ENCODE measurements around the gene NID2.

The NID2 gene

GRCh38 chr14:51999084-51999483 is 69.8 kb downstream of the NID2 start:
- FAIRE-seq = no peak

GRCh38 chr14:51998348-51998747 is 70.5 kb downstream of the NID2 start:
- no peak for FAIRE-seq

DNA sequence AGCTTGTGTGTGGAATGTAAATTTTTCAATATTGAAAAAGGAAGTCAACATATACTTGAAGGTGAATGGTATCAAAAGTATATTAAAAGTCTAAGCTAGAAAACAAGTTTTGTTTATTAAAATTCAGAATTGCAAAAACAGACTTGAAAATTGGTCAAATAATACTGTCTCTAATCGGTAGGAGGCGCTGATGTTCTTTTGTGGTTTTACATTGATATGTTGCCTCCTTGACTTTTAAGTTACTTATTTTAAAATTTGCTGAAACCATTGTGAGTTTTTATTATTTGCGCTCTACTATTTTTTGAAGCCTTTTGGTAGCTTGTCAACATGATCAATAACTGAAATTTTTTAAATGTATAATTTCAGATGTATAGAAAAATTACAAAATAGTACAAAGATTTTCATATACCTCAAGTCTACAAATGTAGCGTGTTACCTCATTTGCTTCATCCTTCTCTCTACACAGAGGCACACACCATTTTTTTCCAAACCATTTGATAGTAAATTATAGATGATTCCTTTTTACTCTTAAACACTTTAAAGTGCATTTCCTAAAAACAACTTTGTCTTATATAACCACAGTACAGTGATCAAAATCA is 72.6 kb downstream of the NID2 start:
- FAIRE-seq = no peak

DNA sequence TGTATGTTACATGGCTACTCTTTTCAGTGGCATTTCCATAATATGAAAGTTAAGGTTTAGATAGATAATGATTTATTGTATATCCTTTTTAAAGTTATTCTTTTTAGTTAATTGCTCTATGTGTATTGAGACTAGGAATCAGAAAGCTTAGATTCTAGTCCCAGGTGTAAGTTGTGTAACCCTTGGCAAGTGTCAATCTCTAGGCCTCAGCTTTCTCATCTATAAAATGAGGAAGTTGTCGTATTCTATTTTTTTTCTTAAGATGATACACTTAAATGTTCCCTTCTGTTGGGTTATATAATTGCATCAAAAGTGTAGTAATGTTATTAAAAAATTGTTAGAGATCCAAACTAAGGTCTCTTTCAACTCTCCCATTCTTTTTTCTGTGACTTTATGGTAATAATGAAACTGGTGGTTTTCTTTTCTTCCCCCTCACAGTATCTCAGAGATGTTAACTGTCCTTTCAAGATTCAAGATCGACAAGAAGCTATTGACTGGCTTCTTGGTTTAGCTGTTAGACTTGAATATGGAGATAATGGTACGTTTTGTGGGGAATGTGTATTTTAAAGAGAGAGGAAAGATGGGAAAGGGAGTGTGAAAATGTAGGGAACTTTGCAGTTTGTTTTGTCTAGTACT is 75.5 kb downstream of the NID2 start:
- FAIRE-seq = no peak

GRCh38 chr14:51990488-51990887 is 78.4 kb downstream of the NID2 start:
- no peak for FAIRE-seq

GRCh38 chr14:51989293-51990234 is 79.3 kb downstream of the NID2 start, which contains the start of gene RTRAF:
TSS of gene RTRAF (plus strand) at chr14:51989546. CDS start at chr14:51989640, 94 bp downstream.
- peak; percentile 31 for FAIRE-seq

GRCh38 chr14:51988221-51988620 is 80.6 kb downstream of the NID2 start:
- FAIRE-seq = no peak

- no peak for FAIRE-seq
Measured at GRCh38 chr14:51981218-51981854, 87.5 kb downstream of the NID2 start.

DNA sequence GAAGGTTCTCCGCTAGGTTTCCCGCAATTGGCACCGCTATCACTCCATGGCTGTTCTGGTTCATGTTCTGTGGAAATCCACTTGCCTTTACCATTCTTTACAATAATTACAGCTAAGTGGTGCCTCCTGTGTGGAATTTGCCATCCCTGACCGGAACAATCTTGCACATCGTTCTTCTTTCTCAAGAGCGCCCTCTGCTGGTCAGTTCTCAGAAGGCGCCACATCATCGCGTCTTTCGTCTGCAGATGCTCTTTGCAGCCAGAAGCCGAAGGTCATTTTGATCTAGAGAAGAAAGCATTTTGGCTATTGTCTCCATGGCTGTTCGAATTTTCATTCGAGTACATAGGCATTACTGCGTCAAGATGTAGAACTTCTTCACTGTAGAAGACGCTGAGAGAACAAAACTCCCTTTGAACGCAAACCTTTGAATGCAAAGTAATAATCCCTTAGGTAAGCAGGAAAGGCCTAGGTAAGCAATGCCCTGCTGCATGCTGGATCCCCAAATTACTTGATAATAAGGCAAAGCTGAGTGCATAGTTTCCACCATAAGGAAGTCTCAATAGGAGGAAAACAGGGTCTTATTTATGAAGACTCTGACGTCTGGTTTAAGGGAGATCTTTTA is 89.7 kb downstream of the NID2 start:
- FAIRE-seq = no peak

GRCh38 chr14:51978681-51979085 is 90.2 kb downstream of the NID2 start:
- FAIRE-seq = no peak

- FAIRE-seq = no peak
Measured at GRCh38 chr14:51977075-51977474, 91.8 kb downstream of the NID2 start.

- no peak for FAIRE-seq
Measured at GRCh38 chr14:51972566-51972965, 96.3 kb downstream of the NID2 start.

- FAIRE-seq = no peak
Measured at GRCh38 chr14:51969852-51970540, 98.9 kb downstream of the NID2 start.

GRCh38 chr14:51967521-51967920 is 101.3 kb downstream of the NID2 start:
- FAIRE-seq = no peak

DNA sequence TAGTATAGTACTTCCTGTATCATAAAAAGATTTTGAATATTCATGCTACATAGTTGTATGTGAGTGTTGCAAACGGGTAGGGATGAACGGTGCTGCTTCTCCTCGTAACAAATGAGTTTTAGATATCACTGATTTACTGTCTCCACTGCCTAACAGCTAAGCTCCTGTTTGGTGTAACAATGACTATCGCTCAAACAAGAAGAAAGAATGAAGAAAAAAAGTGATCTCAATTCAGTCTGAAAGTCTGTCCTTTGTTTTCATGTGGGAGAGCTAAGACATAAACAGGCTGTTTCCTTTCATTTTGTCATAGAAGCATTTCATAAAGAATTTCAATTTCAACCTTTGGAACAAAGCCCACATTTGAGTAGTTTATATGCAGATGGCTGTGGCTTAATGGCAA is 105.6 kb downstream of the NID2 start:
- FAIRE-seq = no peak

DNA sequence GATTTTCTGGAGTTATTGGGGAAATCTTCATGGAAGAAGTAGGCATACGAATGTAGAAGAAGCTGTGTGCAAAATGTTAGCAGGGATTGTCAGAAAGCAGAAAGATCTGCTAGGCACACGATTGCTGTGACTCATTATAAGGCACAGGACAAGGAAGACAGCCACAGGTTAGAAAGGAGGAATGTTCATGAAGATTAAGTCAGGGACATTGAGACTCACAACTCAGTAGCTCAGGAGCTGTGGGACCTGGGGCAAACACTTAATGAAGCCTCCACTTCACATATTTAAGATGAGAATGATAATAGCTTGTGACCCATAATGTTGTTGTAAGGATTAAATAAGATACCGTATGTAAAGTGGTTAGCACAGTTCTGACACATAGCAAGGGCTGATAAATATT is 106.1 kb downstream of the NID2 start:
- no peak for FAIRE-seq

DNA sequence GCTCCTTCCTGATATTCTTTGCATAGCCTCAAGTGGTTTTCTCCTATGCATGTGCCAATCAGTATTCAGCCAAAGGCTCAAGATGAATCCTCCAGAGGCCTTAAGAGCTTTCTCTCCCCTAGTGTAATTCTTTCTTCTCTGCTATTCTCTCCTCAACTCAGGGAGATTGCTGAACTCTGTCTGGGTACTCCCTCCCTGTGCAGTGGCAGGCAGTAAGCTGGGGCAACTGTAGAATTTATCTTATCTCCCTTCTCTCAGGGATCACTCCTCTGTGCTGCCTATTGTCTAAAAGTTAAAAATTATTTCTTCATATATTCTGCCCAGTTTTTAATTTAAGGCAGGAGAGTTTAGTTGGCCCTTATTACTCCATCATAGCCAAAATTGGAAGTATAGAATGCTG is 108.0 kb downstream of the NID2 start:
- FAIRE-seq = no peak

DNA sequence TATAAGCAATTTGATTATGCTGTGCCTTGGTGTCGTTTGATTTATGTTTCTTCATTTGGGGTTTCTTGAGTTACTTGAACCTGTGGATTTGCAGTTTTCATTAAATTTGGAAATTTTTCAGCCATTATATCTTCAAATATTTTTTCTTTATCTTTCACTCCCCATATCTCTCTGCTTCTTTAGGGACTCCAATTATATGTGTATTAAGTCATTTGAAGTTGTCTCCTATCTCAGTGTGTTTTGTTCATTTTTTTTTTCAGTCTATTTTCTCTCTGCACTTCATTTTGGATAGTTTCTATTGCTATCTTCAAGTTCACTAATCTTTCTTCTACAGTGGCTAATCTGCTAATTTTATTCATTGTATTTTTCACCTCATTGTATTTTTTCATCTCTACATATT is 108.9 kb downstream of the NID2 start:
- no peak for FAIRE-seq

DNA sequence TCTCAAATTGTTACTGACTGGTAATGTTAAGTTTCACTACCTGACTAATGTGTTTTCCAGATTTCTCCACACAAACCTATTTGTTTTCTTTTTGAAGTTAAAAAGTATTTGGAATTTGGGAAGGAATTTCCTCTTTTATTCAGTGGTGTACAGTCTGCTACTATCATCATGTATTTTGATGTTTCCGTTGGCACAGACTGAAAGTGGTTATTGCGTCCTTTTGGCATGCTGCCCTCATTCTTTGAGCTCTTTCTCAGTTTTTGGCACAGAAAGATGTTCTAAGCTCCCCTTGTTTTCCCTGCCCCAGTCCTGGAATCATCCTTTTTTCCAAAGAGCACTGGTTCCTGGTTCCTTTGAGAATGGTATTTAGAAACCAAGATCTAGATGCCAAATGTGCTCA is 110.9 kb downstream of the NID2 start:
- no peak for FAIRE-seq

Data from colon (tissue), 2 donors.